Fibroblast of skin of right biceps (primary cell): ENCODE measurements around the gene ATG4A.

Source experiments
- DNase-seq: peaks from one replicate; pipeline ENCODE4 v3.0.0-alpha.2; 2013

ATG4A gene

GRCh38 chrX:108091264-108091877 is at the start of gene ATG4A, which contains the start of gene PSMD10:
ATG4A (plus strand) TSS chrX:108091778; CDS start chrX:108091827, 49 bp downstream.
PSMD10 (minus strand) TSS chrX:108091542; CDS start chrX:108091520, 22 bp downstream.
- peak; percentile 95 for DNase-seq

GRCh38 chrX:108044554-108045256 is 46.9 kb upstream of the ATG4A start, which contains the start of gene VSIG1:
VSIG1 (plus strand) TSS chrX:108045065; CDS start chrX:108045131, 66 bp downstream.
- no peak for DNase-seq

GRCh38 chrX:108049649-108050048 is 41.9 kb upstream of the ATG4A start:
- DNase-seq = no peak

- no peak for DNase-seq
These were observed 38.4 kb upstream of the ATG4A start for GRCh38 chrX:108053218-108053617.

GRCh38 chrX:108055546-108055945 is 36.0 kb upstream of the ATG4A start:
- DNase-seq = no peak

GRCh38 chrX:108059801-108060200 is 31.8 kb upstream of the ATG4A start:
- no peak for DNase-seq

- no peak for DNase-seq
These were observed 27.6 kb upstream of the ATG4A start for GRCh38 chrX:108064001-108064400.

- DNase-seq = no peak
These were observed 27.0 kb upstream of the ATG4A start for GRCh38 chrX:108064613-108065012.

- no peak for DNase-seq
These were observed 23.5 kb upstream of the ATG4A start for GRCh38 chrX:108068121-108068520.

- peak; percentile 52 for DNase-seq
These were observed 20.7 kb upstream of the ATG4A start for GRCh38 chrX:108070891-108071290.

- no peak for DNase-seq
These were observed 20.0 kb upstream of the ATG4A start for GRCh38 chrX:108071578-108071977.

- peak; percentile 17 for DNase-seq
These were observed 18.8 kb upstream of the ATG4A start for GRCh38 chrX:108072746-108073145.

- DNase-seq = no peak
These were observed 10.5 kb upstream of the ATG4A start for GRCh38 chrX:108081110-108081509.

GRCh38 chrX:108087792-108088191 is 3.8 kb upstream of the ATG4A start:
- no peak for DNase-seq

GRCh38 chrX:108088511-108088910 is 3.1 kb upstream of the ATG4A start:
- no peak for DNase-seq

- DNase-seq = peak; percentile 50
These were observed 901 bp upstream of the ATG4A start for GRCh38 chrX:108090491-108091263.

GRCh38 chrX:108091878-108092291 is 307 bp downstream of the ATG4A start:
- DNase-seq = no peak

- DNase-seq = peak; percentile 18
These were observed 5.8 kb downstream of the ATG4A start for GRCh38 chrX:108097380-108097779.

- no peak for DNase-seq
These were observed 13.9 kb downstream of the ATG4A start for GRCh38 chrX:108105473-108105872.

- no peak for DNase-seq
These were observed 23.0 kb downstream of the ATG4A start for GRCh38 chrX:108114541-108114940.

GRCh38 chrX:108117988-108118387 is 26.4 kb downstream of the ATG4A start:
- DNase-seq = no peak

GRCh38 chrX:108121291-108121690 is 29.7 kb downstream of the ATG4A start:
- DNase-seq = no peak

- DNase-seq = peak; percentile 38
These were observed 31.2 kb downstream of the ATG4A start for GRCh38 chrX:108122748-108123147.
